GM12873 (cell line): ENCODE results near the gene RTKN.

ENCODE experiments used
- TF ChIP-seq, protein P1 (sequence below): IDR thresholded peaks from 2 replicates; pipeline ENCODE4 v1.5.1; 2012; ENCODE audit warnings: low read depth, mild to moderate bottlenecking, moderate library complexity, low read length, control low read depth; ENCODE audit not compliant: insufficient read depth; ENCODE audit errors: missing control alignments

Gene RTKN

DNA sequence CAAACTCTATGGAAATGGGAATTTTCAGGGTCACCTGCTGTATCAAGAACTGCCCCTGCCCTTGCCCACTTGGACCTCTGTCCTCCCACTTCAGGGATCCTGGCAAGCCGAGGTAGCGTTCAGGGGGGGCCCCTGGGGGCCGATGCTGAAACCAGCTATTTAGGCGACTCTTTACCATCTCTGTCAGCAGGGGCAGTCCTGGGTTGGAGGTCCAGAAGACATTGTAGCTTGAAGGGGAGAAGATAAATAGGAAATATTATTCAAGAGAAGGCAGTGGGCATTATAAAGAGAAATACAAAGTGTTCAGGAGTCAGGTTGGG, 21.0 kb upstream of the RTKN start:
- TF ChIP-seq, protein P1, sequence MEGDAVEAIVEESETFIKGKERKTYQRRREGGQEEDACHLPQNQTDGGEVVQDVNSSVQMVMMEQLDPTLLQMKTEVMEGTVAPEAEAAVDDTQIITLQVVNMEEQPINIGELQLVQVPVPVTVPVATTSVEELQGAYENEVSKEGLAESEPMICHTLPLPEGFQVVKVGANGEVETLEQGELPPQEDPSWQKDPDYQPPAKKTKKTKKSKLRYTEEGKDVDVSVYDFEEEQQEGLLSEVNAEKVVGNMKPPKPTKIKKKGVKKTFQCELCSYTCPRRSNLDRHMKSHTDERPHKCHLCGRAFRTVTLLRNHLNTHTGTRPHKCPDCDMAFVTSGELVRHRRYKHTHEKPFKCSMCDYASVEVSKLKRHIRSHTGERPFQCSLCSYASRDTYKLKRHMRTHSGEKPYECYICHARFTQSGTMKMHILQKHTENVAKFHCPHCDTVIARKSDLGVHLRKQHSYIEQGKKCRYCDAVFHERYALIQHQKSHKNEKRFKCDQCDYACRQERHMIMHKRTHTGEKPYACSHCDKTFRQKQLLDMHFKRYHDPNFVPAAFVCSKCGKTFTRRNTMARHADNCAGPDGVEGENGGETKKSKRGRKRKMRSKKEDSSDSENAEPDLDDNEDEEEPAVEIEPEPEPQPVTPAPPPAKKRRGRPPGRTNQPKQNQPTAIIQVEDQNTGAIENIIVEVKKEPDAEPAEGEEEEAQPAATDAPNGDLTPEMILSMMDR, result no peak

GRCh38 chr2:74462054-74462785, 20.5 kb upstream of the RTKN start:
- TF ChIP-seq, protein P1, result no peak

DNA sequence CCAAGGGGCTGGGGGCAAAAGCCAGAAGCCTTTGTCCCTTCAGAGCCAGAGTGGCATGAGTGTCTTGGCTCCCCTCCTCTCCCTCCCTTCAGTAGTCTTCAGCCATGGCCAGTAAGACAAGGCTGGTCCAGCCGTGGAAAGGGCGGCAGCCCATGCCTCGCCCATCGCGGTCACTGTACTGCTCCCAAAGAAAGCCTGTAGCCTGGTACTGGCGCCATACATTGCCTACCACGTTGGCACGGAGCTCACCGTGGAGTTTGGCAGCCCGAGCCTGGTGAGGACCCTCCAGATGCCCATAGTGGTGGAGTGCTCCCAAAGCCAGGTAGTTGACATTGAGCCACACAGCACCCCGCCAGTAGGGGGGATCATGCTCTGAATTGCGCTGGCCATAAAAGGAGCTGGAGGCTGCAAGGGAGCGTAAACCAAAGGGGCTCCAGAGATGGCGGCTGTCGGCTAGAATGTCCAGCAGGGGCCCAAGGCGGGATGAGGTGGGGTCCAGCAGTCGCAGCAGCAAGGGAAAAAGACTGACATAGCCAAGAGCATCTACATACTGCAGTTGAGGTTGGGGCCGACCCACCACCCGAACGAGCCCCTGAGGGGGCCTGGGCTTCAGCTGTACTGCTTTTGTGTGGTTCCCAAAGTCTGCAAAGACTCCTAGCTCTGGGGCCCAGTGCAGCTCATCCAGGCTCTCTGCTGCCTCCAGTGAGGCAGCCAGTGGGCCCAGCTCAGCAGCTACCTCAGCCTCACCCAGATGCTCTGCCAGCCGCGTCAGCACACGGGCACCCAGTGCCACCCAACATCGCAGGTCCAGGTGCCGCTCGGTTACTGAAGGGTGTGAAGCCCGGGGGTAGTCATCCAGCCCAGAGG, 19.7 kb upstream of the RTKN start:
- TF ChIP-seq, protein P1, result peak; percentile 40

DNA sequence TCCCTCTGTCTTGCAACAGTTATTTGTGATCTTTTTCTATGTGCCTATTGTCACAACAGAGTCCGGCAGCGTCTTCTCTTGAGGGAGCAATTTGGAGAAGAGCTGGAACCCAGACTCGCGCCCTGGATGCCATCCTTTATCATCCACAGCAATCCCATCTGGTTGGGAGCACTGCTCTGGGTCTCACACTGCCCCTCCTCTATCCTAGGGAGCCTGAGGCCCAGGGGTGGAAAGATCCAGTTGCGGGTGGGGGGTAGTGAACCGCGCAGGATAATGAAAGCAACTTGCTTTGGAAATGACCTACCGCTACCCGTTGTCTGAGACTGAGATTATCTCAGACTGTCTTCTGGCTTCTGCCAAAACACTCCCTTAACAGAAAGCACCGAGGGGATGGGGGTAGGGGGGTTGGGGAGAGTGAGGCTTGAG, 17.2 kb upstream of the RTKN start:
- TF ChIP-seq, protein P1, result no peak

- TF ChIP-seq, protein P1, result no peak
Observed at GRCh38 chr2:74458132-74458937, 16.6 kb upstream of the RTKN start, which contains the start of gene WBP1. WBP1 (plus strand) TSS chr2:74458438; CDS start chr2:74458603, 165 bp downstream.

- TF ChIP-seq, protein P1, result no peak
Observed at GRCh38 chr2:74457549-74458131, 15.9 kb upstream of the RTKN start.

DNA sequence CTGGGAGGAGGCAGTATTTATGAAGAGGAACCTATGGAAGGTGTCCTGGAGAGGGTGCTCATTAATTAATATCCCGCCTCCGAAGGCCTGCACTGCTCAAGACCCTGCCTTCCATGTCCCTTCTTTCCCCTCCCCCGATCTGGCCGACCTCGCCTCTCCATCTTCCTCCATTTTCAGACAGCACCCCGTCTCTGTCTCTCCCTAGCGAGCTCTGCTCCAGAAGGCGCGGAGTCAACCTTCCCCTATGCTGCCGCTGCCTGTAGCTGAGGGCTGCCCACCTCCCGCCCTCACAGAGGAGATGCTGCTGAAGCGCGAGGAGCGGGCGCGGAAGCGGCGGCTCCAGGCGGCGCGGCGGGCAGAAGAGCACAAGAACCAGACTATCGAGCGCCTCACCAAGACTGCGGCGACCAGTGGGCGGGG, 15.4 kb upstream of the RTKN start:
- TF ChIP-seq, protein P1, result no peak
